Stimulated activated CD4-positive, alpha-beta T cell treated with anti-CD3 and anti-CD28 coated beads, Interleukin-2, amount 100 ng/mL, for 48 hours (primary cell): Measurements from ENCODE around the gene ZNF189.

ENCODE experiments used
- DNase-seq, 2 donors: peaks; one replicate each; pipeline ENCODE4 v3.0.0-alpha.2; 2020

The ZNF189 gene

GRCh38 chr9:101427358-101427757, 28.7 kb downstream of the ZNF189 start:
- no peak for DNase-seq

DNA sequence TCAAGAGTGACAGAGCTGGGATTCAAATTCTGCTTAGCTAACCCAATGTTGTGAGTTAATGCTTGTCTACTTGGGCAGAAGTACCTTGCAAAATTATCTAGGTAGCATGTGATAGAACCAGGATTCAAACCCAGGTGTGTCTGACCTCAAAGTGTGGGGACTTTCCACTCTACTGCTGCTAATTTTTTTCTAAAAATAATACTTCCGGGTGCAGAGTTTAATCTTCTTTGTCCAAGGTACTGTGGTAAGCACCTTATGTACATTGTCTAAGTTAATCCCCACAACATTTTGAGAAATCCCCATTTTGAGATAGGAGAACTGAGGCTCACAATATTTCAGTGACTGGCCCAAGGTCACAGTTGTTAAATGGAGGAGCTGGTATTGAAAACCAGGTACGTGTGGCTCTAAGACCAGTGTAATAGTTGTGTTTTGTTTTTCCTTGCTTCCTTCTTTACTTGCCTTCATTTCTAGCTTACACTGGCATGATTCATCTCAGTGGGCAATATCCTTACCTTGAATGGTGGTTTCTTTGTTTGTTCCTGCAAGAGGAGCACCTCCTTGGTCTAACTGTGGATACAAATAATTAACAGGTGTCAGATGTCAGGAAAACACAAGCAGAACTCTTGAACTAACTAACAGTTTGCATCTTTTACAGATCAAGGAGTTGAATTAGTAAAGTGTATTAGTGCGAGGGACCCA, 29.5 kb downstream of the ZNF189 start:
- no peak for DNase-seq

- DNase-seq = no peak
Measured at GRCh38 chr9:101428909-101429308, 30.3 kb downstream of the ZNF189 start.

- no peak for DNase-seq
Measured at GRCh38 chr9:101429736-101430135, 31.1 kb downstream of the ZNF189 start.

- DNase-seq = no peak
Measured at GRCh38 chr9:101432171-101432570, 33.5 kb downstream of the ZNF189 start.

DNA sequence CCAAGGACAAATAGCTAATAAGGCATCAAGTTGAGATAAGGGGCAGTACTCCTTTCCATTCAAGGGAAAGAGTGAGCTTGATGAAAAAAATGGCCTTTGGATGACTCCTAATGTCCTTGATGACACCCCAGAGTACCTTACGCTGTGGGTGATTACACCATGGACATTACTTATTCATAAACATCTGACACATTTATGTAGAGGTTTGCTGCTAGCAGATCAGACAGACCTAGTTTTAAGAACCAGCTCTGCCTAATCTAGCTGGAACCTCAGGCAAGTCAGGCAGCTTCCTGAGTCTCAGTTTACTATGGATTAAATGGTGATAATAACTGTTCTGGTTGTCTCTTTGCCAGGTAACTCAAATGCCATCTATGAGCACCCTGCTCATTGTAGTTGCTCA, 34.1 kb downstream of the ZNF189 start:
- DNase-seq = no peak

DNA sequence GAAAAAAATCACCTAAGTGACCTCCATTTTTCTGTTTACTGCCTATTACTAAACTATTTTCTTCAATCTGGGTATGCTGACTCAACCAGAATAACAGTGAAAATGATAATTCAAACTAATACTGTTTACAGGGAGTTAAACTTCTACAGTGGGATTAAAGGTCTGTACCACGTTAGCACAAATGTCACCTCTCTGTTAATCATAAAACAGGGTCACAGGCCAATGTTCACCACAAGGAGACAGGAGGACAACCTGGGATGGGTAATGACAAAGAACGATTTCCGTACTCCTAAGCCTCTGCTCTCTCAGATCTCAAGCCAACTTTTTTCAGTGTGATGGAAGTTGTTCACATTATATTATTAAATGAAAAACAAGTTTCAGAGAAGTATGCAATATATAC, 34.6 kb downstream of the ZNF189 start:
- DNase-seq = no peak

- DNase-seq = no peak
Measured at GRCh38 chr9:101434998-101435397, 36.3 kb downstream of the ZNF189 start.

DNA sequence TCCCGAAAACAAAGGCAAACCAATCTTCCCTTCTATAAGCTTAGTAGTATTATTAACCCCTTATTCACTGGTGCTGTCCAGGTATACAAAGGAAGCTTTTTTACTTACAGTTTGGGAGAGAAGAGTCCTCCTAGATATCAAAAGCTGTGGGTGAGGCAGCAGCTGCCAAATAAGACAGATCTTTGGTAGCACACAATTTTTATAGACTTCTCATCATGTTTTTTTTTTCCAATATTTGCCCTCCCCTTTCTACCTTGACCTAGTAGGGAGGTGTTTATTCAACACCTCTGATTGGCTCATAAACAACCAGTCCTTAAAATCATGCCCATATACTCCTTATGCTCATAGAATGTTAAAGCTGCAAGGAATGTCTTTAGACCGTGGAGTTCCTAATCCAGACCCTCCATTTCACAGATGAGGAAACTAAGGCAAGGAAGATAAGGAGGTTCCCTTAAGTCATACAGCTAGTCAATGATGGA, 37.0 kb downstream of the ZNF189 start, which contains the start of gene ALDOB:
Gene ALDOB, minus strand, starts transcription at position 174 of the 479 bp plus-strand sequence. CDS start 4,887 bp downstream, outside the sequence.
- no peak for DNase-seq

- no peak for DNase-seq
Measured at GRCh38 chr9:101437806-101438232, 39.2 kb downstream of the ZNF189 start.

DNA sequence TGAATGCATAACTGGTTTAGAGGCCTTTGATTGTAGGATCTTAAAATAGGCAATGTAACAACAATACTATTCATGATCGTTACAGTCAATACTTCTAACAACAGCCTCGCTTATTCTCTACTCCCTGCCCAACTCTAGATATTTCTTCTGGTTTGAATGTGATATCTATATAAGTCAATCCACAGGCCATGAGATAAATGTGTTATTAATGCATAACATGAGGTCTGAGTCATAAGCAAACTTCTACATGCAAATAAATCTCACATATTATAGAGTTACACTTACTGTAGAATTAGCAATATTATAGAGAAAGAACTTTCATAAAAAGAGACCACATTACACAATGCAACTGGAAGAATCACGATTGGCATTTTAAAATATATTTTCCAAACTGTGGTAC, 39.9 kb downstream of the ZNF189 start:
- no peak for DNase-seq

- no peak for DNase-seq
Measured at GRCh38 chr9:101440714-101441230, 42.1 kb downstream of the ZNF189 start.

- no peak for DNase-seq
Measured at GRCh38 chr9:101442318-101442717, 43.7 kb downstream of the ZNF189 start.

DNA sequence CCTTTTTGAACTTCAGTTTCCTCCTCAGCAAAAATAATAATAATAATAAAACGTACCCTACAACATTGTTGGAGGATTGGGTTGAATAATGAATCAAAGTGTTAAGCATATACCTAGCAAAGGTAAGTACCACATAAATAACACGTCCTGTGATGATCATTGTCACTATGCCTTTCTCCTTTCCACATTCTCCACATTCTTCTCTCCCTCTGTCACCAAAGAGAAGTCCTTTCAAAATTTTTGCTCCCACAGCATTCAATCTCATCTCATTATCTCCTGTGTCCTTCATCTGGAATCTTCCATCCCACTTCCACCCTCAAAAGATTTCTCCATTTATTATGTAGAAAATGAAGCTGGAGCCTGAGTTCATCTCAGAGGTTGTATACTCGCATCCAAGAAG, 44.1 kb downstream of the ZNF189 start:
- DNase-seq = no peak

DNA sequence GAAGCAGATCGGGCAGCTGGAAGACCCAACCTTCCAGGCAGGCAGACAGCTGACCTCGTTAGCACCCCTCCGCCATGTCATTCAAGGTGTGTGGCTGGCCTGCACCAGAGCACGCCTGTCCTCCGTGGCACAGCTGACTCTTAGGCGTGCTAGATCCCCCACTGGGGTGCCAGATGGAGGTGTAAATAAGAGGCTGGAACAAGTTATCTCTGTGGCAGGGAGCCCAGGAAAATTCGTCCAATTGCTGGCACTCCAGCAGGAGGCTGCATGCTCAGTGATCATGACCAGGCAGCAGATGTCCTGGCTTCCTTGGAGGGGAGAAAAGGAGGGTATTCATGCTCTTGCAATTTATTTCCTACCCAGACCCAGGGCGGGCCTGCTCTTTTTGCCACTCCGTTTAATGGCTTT, 44.7 kb downstream of the ZNF189 start:
- DNase-seq = no peak

DNA sequence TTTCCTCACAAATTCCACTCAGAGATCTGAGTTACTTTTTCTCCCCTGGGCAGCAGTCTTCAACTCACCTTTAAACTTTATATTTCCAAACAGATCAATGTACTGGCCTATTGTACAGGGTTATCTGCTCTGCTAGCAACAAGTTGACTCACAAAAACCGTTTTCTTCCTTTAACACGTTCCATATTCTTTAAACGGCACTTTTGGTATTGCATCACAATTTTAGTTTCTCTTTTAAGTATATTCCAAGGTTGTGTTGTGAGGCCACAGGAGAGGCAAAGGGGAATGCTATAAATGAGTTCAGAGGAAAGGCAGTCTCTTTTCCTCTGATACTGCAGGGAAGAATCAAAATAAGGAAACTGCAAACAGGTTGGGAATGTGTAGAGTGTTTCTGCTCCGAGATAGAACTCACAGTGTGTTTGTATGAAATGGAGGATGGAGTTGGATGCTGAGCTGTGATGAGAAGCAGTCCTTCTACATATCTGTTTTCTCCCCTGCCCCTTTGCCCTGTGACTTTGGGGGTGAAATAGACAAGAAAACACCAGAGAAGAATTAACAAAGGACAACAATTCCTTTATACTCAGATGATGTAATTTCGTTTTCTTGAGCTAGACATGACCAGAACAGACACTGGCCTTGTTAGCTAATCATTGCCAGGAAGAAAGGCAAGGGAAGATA, 46.8 kb downstream of the ZNF189 start:
- no peak for DNase-seq

GRCh38 chr9:101446732-101447131, 48.1 kb downstream of the ZNF189 start:
- DNase-seq = no peak

DNA sequence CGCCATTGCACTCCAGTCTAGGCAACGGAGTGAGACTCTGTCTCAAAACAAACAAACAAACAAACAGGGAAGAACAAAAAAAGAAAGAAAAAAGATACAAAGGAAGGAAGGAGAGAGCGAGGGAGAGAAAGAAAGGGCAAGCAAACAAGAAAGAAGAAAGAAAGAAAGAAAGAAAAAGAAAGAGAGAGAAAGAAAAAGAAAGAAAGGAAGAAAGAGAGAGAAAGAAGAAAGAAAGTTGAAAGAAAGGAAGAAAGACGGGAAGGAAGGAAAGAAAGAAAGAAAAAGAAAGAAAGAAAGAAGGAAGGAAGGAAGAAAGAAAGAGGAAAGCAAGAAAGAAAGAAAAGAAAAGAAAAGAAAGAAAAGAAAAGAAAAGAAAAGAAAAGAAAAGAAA, 50.0 kb downstream of the ZNF189 start:
- DNase-seq = no peak

GRCh38 chr9:101449071-101449721, 50.5 kb downstream of the ZNF189 start:
- peak; percentile 25 to 30 for DNase-seq

DNA sequence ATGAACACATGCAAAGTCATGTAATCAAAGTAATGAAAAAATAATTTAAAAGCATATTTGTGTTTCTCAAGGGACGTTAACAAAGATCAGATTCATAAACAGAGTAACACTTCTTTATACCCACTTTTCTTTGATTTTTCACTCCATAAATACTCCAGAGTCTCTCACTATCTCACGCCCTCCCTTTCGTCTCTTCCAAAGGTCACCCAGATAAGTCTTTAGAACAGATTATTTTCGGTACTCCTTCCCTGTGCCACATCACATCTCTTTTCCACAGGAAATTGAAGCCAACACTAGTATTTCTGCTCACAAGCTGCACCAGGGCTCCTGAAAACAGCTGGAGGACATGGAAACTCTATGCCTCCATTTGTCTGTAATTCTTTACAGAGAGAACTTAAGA, 52.3 kb downstream of the ZNF189 start:
- DNase-seq = no peak

DNA sequence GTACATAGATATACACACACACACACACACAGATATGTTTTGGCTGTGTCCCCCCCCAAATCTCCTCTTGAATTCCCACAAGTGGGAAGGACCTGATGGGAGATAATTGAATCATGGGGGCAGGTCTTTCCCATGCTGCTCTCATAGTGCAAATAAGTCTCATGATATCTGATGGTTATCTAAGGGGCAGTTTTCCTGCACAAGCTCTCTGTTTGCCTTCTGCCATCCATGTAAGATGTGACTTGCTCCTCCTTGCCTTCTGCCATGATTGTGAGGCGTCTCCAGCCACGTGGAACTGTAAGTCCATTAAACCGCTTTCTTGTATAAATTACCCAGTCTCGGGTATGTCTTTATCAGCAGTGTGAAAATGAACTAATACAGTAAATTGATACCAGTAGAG, 52.8 kb downstream of the ZNF189 start:
- no peak for DNase-seq

GRCh38 chr9:101453776-101454570, 55.3 kb downstream of the ZNF189 start:
- no peak for DNase-seq
